HepG2 (cell line): ENCODE measurements around the gene PREX1.

Source experiments
- BHLHE40 ChIP-seq: IDR thresholded peaks from 2 replicates; pipeline ENCODE4 v1.6.1; 2011; ENCODE audit warnings: low read length, improper control_type of control experiment
- CBX5 ChIP-seq: sonication (generic); formaldehyde crosslinking; IDR thresholded peaks from 2 replicates; pipeline ENCODE4 v1.4.0; 2020; ENCODE audit warnings: missing genetic modification reagents, borderline replicate concordance
- ETV6 ChIP-seq: sonication (generic); formaldehyde crosslinking; conservative IDR thresholded peaks from 2 replicates; pipeline ENCODE4 v1.4.0; 2020; ENCODE audit warnings: missing genetic modification reagents
- HDAC2 ChIP-seq: sonication (generic); formaldehyde crosslinking; IDR thresholded peaks from 2 replicates; pipeline ENCODE4 v1.4.0; 2020; ENCODE audit warnings: missing genetic modification reagents
- KAT8 ChIP-seq: IDR thresholded peaks from 2 replicates; pipeline ENCODE4 v1.6.1; 2016; ENCODE audit warnings: missing genetic modification reagents, missing compliant biosample characterization
- KLF13 ChIP-seq: sonication (generic); formaldehyde crosslinking; IDR thresholded peaks from 2 replicates; pipeline ENCODE4 v1.4.0; 2020; ENCODE audit warnings: mild to moderate bottlenecking, missing genetic modification reagents
- SMAD3 ChIP-seq: sonication (generic); formaldehyde crosslinking; IDR thresholded peaks from 2 replicates; pipeline ENCODE4 v1.4.0; 2020; ENCODE audit warnings: missing genetic modification reagents
- TERF1 ChIP-seq: sonication (generic); formaldehyde crosslinking; IDR thresholded peaks from 2 replicates; pipeline ENCODE4 v1.8.0; 2022; ENCODE audit warnings: mild to moderate bottlenecking, missing genetic modification reagents, moderate library complexity
- ZNF24 ChIP-seq: fragments of 450-650 bp; IDR thresholded peaks from 2 replicates; pipeline ENCODE4 v1.6.1; 2017; ENCODE audit warnings: antibody characterized with exemption, mild to moderate bottlenecking
- ZNF253 ChIP-seq: sonication (generic); formaldehyde crosslinking; IDR thresholded peaks from 2 replicates; pipeline ENCODE4 v1.8.0; 2022; ENCODE audit warnings: mild to moderate bottlenecking, missing genetic modification reagents, borderline replicate concordance
- ZNF274 ChIP-seq: sonication (generic); formaldehyde crosslinking; IDR thresholded peaks from 2 replicates; pipeline ENCODE4 v1.5.1; 2020; ENCODE audit warnings: mild to moderate bottlenecking, missing genetic modification reagents
- ZNF768 ChIP-seq: sonication (generic); formaldehyde crosslinking; IDR thresholded peaks from 2 replicates; pipeline ENCODE4 v1.4.0; 2020; ENCODE audit warnings: missing genetic modification reagents
- TF ChIP-seq, protein P1 (sequence below): sonication (generic); formaldehyde crosslinking; IDR thresholded peaks from 2 replicates; pipeline ENCODE4 v1.5.0; 2020; ENCODE audit warnings: mild to moderate bottlenecking, missing genetic modification reagents, moderate library complexity

DNA sequence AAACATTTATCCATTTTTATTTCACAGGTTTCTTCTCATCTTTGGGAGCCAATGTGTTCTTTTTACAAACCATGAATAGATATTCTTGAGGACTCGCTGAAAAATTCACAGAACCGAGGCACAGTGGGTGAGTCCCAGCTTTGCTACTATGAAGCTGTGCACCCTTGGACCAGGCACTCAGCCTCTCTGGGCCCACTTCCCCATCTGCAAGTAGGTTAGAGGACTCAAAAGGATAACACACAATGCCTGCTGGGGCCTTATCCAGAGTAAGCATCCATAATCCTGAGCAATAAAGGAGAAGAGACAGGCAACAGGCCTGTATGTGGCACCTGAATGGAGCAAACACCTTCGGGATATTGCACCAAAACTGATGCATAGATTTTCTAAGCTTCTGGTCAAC lies 153.3 kb downstream of the PREX1 start:
- TF ChIP-seq, protein P1, sequence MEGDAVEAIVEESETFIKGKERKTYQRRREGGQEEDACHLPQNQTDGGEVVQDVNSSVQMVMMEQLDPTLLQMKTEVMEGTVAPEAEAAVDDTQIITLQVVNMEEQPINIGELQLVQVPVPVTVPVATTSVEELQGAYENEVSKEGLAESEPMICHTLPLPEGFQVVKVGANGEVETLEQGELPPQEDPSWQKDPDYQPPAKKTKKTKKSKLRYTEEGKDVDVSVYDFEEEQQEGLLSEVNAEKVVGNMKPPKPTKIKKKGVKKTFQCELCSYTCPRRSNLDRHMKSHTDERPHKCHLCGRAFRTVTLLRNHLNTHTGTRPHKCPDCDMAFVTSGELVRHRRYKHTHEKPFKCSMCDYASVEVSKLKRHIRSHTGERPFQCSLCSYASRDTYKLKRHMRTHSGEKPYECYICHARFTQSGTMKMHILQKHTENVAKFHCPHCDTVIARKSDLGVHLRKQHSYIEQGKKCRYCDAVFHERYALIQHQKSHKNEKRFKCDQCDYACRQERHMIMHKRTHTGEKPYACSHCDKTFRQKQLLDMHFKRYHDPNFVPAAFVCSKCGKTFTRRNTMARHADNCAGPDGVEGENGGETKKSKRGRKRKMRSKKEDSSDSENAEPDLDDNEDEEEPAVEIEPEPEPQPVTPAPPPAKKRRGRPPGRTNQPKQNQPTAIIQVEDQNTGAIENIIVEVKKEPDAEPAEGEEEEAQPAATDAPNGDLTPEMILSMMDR (CRISPR knock-in tag) = no peak
- TF ChIP-seq KAT8 (CRISPR knock-in tag) (no peak), SMAD3 (no peak), ZNF274 (no peak), HDAC2 (no peak), ZNF24 (no peak), ETV6 (CRISPR knock-in tag) (no peak), KLF13 (CRISPR knock-in tag) (no peak), ZNF253 (CRISPR knock-in tag) (no peak), CBX5 (CRISPR knock-in tag) (no peak), ZNF768 (CRISPR knock-in tag) (peak; percentile 70; the same call in 1 of the 2 replicates), BHLHE40 (no peak), TERF1 (no peak)
